HG03066 (cell line): Measurements from ENCODE around the gene PSME3IP1.
"Not testable (repeated sequence)": the region's sequence is repeated elsewhere in the genome, so short reads cannot be mapped to it uniquely, and the experiment has no call there.

ENCODE experiments used
- ATAC-seq: cut with Tn5 transposase; IDR thresholded peaks from one replicate; pipeline ENCODE4 v1.9.1; 2021; ENCODE audit warnings: low read depth; ENCODE audit not compliant: unreplicated experiment

Gene PSME3IP1

GRCh38 chr16:57200926-57201325 lies 15.1 kb upstream of the PSME3IP1 start:
- not testable (repeated sequence) for ATAC-seq

- ATAC-seq, result not testable (repeated sequence)
Measured at GRCh38 chr16:57200321-57200720, 14.5 kb upstream of the PSME3IP1 start.

GRCh38 chr16:57196753-57197152 lies 10.9 kb upstream of the PSME3IP1 start:
- ATAC-seq, result no peak

GRCh38 chr16:57196286-57196685 lies 10.4 kb upstream of the PSME3IP1 start:
- ATAC-seq, result no peak

GRCh38 chr16:57194512-57194911 lies 8.7 kb upstream of the PSME3IP1 start:
- no peak for ATAC-seq

GRCh38 chr16:57192720-57193486 lies 7.1 kb upstream of the PSME3IP1 start:
- no peak for ATAC-seq

- no peak for ATAC-seq
Measured at GRCh38 chr16:57192146-57192545, 6.3 kb upstream of the PSME3IP1 start.

GRCh38 chr16:57191056-57191571 lies 5.3 kb upstream of the PSME3IP1 start:
- no peak for ATAC-seq

GRCh38 chr16:57190136-57190535 lies 4.3 kb upstream of the PSME3IP1 start:
- no peak for ATAC-seq

- not testable (repeated sequence) for ATAC-seq
Measured at GRCh38 chr16:57189527-57189926, 3.7 kb upstream of the PSME3IP1 start.

GRCh38 chr16:57188711-57189002 lies 2.8 kb upstream of the PSME3IP1 start:
- no peak for ATAC-seq

- ATAC-seq, result not testable (repeated sequence)
Measured at GRCh38 chr16:57187902-57188710, 2.3 kb upstream of the PSME3IP1 start.

GRCh38 chr16:57186872-57187854 lies 1.3 kb upstream of the PSME3IP1 start:
- no peak for ATAC-seq

GRCh38 chr16:57185446-57185944 lies 344 bp downstream of the PSME3IP1 start:
- ATAC-seq, result peak; percentile 20

- no peak for ATAC-seq
Measured at GRCh38 chr16:57184887-57185445, 873 bp downstream of the PSME3IP1 start.

GRCh38 chr16:57184113-57184512 lies 1.7 kb downstream of the PSME3IP1 start:
- ATAC-seq, result no peak

- no peak for ATAC-seq
Measured at GRCh38 chr16:57179215-57179828, 6.5 kb downstream of the PSME3IP1 start.

- no peak for ATAC-seq
Measured at GRCh38 chr16:57178793-57179212, 7.0 kb downstream of the PSME3IP1 start.

GRCh38 chr16:57178196-57178595 lies 7.6 kb downstream of the PSME3IP1 start:
- no peak for ATAC-seq

GRCh38 chr16:57175896-57176295 lies 9.9 kb downstream of the PSME3IP1 start:
- ATAC-seq, result no peak
